BJ (cell line): ENCODE measurements around the gene ORMDL1. TPM values are rescaled to one million over a fixed set of nuclear protein-coding genes. Genes with fewer than 3 reads are reported as not detected.
A peak's percentile ranks its signal among the peaks of the same experiment; 100 is the strongest.

Experiments
- CTCF ChIA-PET: fragments of 350-600 bp; formaldehyde crosslinking; extraction: SDS; loops from one replicate; lab custom pipeline; 2021; ENCODE audit warnings: antibody characterized with exemption, inconsistent platforms; lab: Yijun Ruan, JAX
- POLR2A ChIA-PET: fragments of 300-600 bp; sonication (Branson Sonifier 250); formaldehyde crosslinking; extraction: SDS; loops from one replicate; lab custom pipeline; 2021; ENCODE audit warnings: antibody characterized with exemption; lab: Charles Lee
- DNase-seq: peaks from one replicate; pipeline ENCODE4 v3.0.0-alpha.2; 2011; ENCODE audit warnings: low read depth
- H3K27me3 ChIP-seq: 2 replicates; pipeline ENCODE4 v1.6.0; 2011; ENCODE audit warnings: low read length; ENCODE audit not compliant: control insufficient read depth, insufficient read depth
- H3K36me3 ChIP-seq: 2 replicates; pipeline ENCODE4 v1.5.1; 2011; ENCODE audit warnings: low read length; ENCODE audit not compliant: control insufficient read depth, insufficient read depth
- H3K4me3 ChIP-seq: 2 replicates; pipeline ENCODE4 v1.5.1; 2011; ENCODE audit warnings: low read depth, mild to moderate bottlenecking, control low read depth, low read length
- polyA plus RNA-seq: library from polyadenylated mRNA; depleted of rRNA; stranded (reverse); fragments of >200 nt; gene quantifications from 2 replicates; pipeline ENCODE4 v1.2.3, GENCODE V29; 2011
- TF ChIP-seq, protein P1 (sequence below): IDR thresholded peaks from 2 replicates; pipeline ENCODE4 v1.5.1; 2011; ENCODE audit warnings: low read depth, mild to moderate bottlenecking, control low read depth, inconsistent platforms, low read length, moderate library complexity; ENCODE audit not compliant: insufficient read depth

The ORMDL1 gene
- polyA plus RNA-seq, 1 experiment = 39.6 TPM

DNA sequence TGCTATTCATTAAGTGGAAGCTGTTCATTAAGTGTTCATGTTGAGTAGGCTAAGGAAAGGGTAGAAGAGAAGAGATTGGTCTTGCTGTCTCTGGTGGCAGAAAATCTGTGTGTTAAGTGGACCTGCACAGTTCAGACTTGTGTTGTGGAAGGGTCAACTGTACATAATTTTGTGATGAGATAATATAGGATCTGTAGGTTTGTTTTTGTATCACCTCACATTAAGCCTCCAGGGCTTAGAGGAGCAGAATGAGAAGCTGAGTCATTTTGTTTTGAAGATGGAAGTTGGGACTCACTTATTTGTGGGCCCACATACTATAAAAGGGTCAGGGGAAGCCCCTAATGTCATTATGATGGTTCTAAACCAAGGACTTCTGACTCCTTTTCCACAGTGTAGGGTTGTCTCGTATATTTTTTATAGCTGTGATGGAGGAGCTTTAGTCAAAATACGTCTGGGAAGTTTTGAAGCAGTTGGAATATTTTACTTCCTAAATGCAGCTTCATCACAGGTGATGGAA lies 18.3 kb upstream of the ORMDL1 start:
- no peaks in the 10 kb centered on the region for H3K27me3 ChIP-seq

GRCh38 chr2:189799531-189799930 lies 15.4 kb upstream of the ORMDL1 start:
- ChIA-PET CTCF (interaction anchor here (0.6 to 3.5 kb wide), 8 partner anchors 9 to 289 kb away, joined by 3 to 40 read pairs (median 5); no protein-coding TSS in a partner anchor), POLR2A (interaction anchor here (0.6 kb wide), 1 partner anchor 27 kb away, joined by 3 read pairs; no protein-coding TSS in a partner anchor)
- DNase-seq = no peak
- Histone ChIP-seq H3K27me3 (no peaks in the 10 kb centered on the region), H3K36me3 (peaks cover 3% of the 10 kb centered on the region; the same call in 1 of the 2 replicates), H3K4me3 (no peak overlapping the region)
- TF ChIP-seq, protein P1, sequence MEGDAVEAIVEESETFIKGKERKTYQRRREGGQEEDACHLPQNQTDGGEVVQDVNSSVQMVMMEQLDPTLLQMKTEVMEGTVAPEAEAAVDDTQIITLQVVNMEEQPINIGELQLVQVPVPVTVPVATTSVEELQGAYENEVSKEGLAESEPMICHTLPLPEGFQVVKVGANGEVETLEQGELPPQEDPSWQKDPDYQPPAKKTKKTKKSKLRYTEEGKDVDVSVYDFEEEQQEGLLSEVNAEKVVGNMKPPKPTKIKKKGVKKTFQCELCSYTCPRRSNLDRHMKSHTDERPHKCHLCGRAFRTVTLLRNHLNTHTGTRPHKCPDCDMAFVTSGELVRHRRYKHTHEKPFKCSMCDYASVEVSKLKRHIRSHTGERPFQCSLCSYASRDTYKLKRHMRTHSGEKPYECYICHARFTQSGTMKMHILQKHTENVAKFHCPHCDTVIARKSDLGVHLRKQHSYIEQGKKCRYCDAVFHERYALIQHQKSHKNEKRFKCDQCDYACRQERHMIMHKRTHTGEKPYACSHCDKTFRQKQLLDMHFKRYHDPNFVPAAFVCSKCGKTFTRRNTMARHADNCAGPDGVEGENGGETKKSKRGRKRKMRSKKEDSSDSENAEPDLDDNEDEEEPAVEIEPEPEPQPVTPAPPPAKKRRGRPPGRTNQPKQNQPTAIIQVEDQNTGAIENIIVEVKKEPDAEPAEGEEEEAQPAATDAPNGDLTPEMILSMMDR = no peak

More for the DNA sequence above, 18.3 kb upstream of the ORMDL1 start:
- ChIA-PET CTCF (interaction anchor here (0.6 to 1.2 kb wide), 4 partner anchors 9 to 267 kb away, joined by 3 to 4 read pairs (median 4); no protein-coding TSS in a partner anchor), POLR2A (no interaction called here)
- no peak for DNase-seq
- Histone ChIP-seq H3K4me3 (no peak overlapping the region), H3K36me3 (peaks cover 3% of the 10 kb centered on the region; the same call in 1 of the 2 replicates)
- TF ChIP-seq, protein P1 = no peak

DNA sequence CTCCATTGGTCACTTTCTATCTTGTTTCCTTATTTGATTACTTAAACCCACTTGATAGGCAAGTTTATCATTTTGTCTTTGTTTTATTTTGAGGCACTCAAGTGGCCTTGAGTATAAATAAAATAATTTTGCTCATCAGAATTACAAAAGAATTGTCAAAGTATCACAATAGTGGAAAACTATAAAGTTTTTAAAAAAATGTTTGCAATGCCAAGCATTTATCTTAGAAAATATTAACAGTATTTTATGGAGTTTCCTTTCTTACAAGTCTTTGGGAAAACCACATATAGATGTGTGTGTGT lies 14.8 kb upstream of the ORMDL1 start:
- Histone ChIP-seq H3K36me3 (peaks cover 2% of the 10 kb centered on the region; the same call in 1 of the 2 replicates), H3K4me3 (no peak overlapping the region), H3K27me3 (no peaks in the 10 kb centered on the region)
- TF ChIP-seq, protein P1 = no peak
- DNase-seq = no peak
- ChIA-PET CTCF (interaction anchor here (0.6 to 3.5 kb wide), 14 partner anchors 10 to 290 kb away, joined by 3 to 40 read pairs (median 4); partner anchors contain the start of genes ORMDL1 and PMS1), POLR2A (interaction anchor here (0.7 kb wide), 1 partner anchor 29 kb away, joined by 11 read pairs; no protein-coding TSS in a partner anchor)

- H3K36me3 ChIP-seq = peaks cover 2% of the 10 kb centered on the region; the same call in 1 of the 2 replicates
- ChIA-PET POLR2A (interaction anchor here (0.7 kb wide), 1 partner anchor 30 kb away, joined by 11 read pairs; no protein-coding TSS in a partner anchor), CTCF (interaction anchor here (0.6 to 3.5 kb wide), 14 partner anchors 10 to 290 kb away, joined by 3 to 40 read pairs (median 4); partner anchors contain the start of genes ORMDL1, OSGEPL1 and PMS1)
- no peak for DNase-seq
- H3K4me3 ChIP-seq = no peak overlapping the region
- no peaks in the 10 kb centered on the region for H3K27me3 ChIP-seq
- TF ChIP-seq, protein P1 = peak; percentile 50
These were observed 14.3 kb upstream of the ORMDL1 start for GRCh38 chr2:189798312-189799029.

DNA sequence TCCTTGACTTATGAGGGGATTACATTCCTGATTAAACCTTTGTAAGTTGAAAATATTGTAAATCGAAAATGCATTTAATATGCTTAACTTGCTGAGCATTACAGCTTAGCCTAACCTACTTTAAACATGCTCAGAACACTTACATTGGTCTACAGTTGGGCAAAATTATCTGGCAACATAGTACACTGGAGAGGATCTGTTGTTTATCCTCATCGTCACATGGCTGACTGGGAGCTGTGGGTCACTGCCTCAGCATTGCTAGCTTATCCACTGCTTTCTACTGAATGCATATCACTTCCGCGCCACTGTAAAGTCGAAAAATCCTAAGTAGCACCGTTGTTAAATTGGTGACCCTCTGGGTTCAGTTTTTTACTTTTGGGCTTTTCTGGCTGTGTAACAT lies 13.8 kb upstream of the ORMDL1 start:
- peaks cover 2% of the 10 kb centered on the region; the same call in 1 of the 2 replicates for H3K36me3 ChIP-seq
- POLR2A ChIA-PET = no interaction called here
- DNase-seq = no peak

More for the DNA sequence above, 13.8 kb upstream of the ORMDL1 start:
- Histone ChIP-seq H3K4me3 (no peak overlapping the region), H3K27me3 (no peaks in the 10 kb centered on the region)
- TF ChIP-seq, protein P1 = no peak
- CTCF ChIA-PET = interaction anchor here (0.6 to 3.5 kb wide), 9 partner anchors 10 to 291 kb away, joined by 3 to 40 read pairs (median 5); partner anchors contain the start of gene OSGEPL1
